GM18505 (cell line): ENCODE measurements around the gene BICC1.
"Not testable (repeated sequence)": the region's sequence is repeated elsewhere in the genome, so short reads cannot be mapped to it uniquely, and the experiment has no call there.

Source experiments
- ATAC-seq: cut with Tn5 transposase; IDR thresholded peaks from one replicate; pipeline ENCODE4 v1.9.1; 2021; ENCODE audit not compliant: unreplicated experiment
- POLR2A ChIP-seq: IDR thresholded peaks from 4 replicates; pipeline ENCODE4 v1.6.1; 2011; ENCODE audit warnings: borderline replicate concordance; ENCODE audit not compliant: insufficient read depth, insufficient read length; ENCODE audit errors: extremely low read depth

BICC1 gene

GRCh38 chr10:58857251-58857805 lies 344.7 kb downstream of the BICC1 start:
- no peak for TF ChIP-seq POLR2A
- ATAC-seq = no peak

- not testable (repeated sequence) for ATAC-seq
These were observed 345.5 kb downstream of the BICC1 start for GRCh38 chr10:58858123-58858522.

GRCh38 chr10:58859526-58859925 lies 346.9 kb downstream of the BICC1 start:
- no peak for ATAC-seq
- TF ChIP-seq POLR2A = no peak

- TF ChIP-seq POLR2A = no peak
- peak; percentile 73 for ATAC-seq
These were observed 355.0 kb downstream of the BICC1 start for GRCh38 chr10:58867683-58868082.

- TF ChIP-seq POLR2A = no peak
- ATAC-seq = no peak
These were observed 356.2 kb downstream of the BICC1 start for GRCh38 chr10:58868736-58869435.

GRCh38 chr10:58870070-58870469 lies 357.4 kb downstream of the BICC1 start:
- ATAC-seq = no peak

GRCh38 chr10:58873161-58873560 lies 360.5 kb downstream of the BICC1 start:
- no peak for ATAC-seq
- TF ChIP-seq POLR2A = no peak

More at GRCh38 chr10:58870070-58870469, 357.4 kb downstream of the BICC1 start:
- no peak for TF ChIP-seq POLR2A
